IPS-15b (cell line): ENCODE measurements around the gene VSIR.
A peak's percentile ranks its signal among the peaks of the same experiment; 100 is the strongest.

Source experiments
- H3K27me3 ChIP-seq: one replicate; pipeline ENCODE4 v1.6.1; 2013; ENCODE audit warnings: low read length; ENCODE audit not compliant: control insufficient read depth, insufficient read depth
- H3K36me3 ChIP-seq: one replicate; pipeline ENCODE4 v1.6.1; 2013; ENCODE audit warnings: low read length; ENCODE audit not compliant: control insufficient read depth, insufficient read depth
- H3K4me1 ChIP-seq: one replicate; pipeline ENCODE4 v1.6.1; 2013; ENCODE audit warnings: mild to moderate bottlenecking, low read length; ENCODE audit not compliant: control insufficient read depth, insufficient read depth
- H3K4me3 ChIP-seq: one replicate; pipeline ENCODE4 v1.5.1; 2013; ENCODE audit warnings: low read depth, low read length
- H3K9ac ChIP-seq: one replicate; pipeline ENCODE4 v1.6.1; 2013; ENCODE audit warnings: low read depth, mild to moderate bottlenecking, low read length
- H3K9me3 ChIP-seq: one replicate; pipeline ENCODE4 v1.6.1; 2013; ENCODE audit warnings: mild to moderate bottlenecking, low read length; ENCODE audit not compliant: control insufficient read depth, insufficient read depth

The VSIR gene

GRCh38 chr10:71814922-71815411 lies 41.6 kb upstream of the VSIR start:
- Histone ChIP-seq H3K4me1 (no peaks in the 10 kb centered on the region), H3K36me3 (peaks cover 44% of the 10 kb centered on the region), H3K9ac (no peak overlapping the region), H3K9me3 (no peaks in the 10 kb centered on the region), H3K27me3 (no peaks in the 10 kb centered on the region), H3K4me3 (no peak overlapping the region)

- H3K9me3 ChIP-seq: no peaks in the 10 kb centered on the region
- no peaks in the 10 kb centered on the region for H3K27me3 ChIP-seq
- no peak overlapping the region for H3K9ac ChIP-seq
Observed at GRCh38 chr10:71812913-71813590, 39.7 kb upstream of the VSIR start.

DNA sequence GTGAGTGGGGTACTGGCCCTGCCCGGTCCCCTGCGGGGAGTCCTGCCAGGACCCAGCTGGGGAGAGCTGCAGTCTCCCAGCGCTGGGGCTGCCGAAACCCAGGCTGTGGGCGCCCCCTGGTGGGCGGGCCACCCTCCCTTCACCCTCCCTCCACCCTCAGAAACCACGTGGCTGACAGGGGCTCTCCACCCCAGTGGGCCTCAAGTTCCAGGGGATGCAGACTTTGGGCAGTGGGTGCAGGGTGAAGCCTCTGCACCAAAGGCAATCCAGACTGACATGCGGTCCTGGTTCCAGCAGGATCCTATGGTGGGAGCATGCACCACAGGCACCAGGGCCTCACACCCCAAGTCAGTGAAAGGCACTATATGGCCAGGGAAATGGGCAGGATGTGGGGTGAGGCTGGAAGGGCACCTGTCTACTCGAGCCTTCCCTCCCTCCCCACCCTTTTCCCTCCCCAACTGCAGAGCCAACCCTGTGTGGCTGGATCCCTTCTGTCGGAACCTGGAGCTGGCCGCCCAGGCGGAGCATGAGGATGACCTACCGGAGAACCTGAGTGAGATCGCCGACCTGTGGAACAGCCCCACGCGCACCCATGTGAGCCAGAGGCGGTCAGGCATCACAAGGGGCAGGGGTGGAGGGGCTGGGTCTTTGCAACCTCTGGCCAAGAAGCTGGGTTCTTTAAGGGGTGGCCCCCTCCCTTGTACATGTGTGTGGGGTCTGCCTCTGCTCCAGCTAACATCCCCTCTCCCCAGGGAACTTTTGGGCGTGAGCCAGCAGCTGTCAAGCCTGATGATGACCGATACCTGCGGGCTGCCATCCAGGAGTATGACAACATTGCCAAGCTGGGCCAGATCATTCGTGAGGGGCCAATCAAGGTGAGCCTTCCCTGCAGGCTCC lies 38.9 kb upstream of the VSIR start:
- Histone ChIP-seq H3K36me3 (peaks cover 21% of the 10 kb centered on the region), H3K4me1 (no peaks in the 10 kb centered on the region), H3K9ac (no peak overlapping the region), H3K27me3 (no peaks in the 10 kb centered on the region), H3K9me3 (no peaks in the 10 kb centered on the region), H3K4me3 (no peak overlapping the region)

More at GRCh38 chr10:71812913-71813590, 39.7 kb upstream of the VSIR start:
- Histone ChIP-seq H3K36me3 (peaks cover 29% of the 10 kb centered on the region), H3K4me3 (no peak overlapping the region), H3K4me1 (no peaks in the 10 kb centered on the region)

DNA sequence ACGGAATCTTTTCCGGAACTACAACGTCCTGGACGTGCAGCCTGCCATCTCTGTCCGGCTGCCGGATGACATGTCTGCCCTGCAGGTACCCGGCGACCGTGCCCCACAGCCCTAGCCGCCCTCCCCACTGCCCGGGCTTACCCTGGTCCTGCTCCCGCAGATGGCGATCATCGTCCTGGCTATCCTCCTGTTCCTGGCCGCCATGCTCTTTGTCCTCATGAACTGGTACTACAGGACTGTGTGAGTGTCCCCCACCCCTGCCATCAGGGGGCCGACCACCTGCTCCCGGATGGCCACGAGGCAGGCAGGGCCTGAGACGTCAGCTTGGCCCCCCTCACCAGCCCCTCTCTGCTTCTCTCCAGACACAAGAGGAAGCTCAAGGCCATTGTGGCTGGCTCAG lies 38.0 kb upstream of the VSIR start:
- peaks cover 13% of the 10 kb centered on the region for H3K36me3 ChIP-seq
- no peaks in the 10 kb centered on the region for H3K27me3 ChIP-seq
- no peaks in the 10 kb centered on the region for H3K9me3 ChIP-seq
- H3K4me1 ChIP-seq: no peaks in the 10 kb centered on the region
- H3K9ac ChIP-seq: no peak overlapping the region
- no peak overlapping the region for H3K4me3 ChIP-seq

DNA sequence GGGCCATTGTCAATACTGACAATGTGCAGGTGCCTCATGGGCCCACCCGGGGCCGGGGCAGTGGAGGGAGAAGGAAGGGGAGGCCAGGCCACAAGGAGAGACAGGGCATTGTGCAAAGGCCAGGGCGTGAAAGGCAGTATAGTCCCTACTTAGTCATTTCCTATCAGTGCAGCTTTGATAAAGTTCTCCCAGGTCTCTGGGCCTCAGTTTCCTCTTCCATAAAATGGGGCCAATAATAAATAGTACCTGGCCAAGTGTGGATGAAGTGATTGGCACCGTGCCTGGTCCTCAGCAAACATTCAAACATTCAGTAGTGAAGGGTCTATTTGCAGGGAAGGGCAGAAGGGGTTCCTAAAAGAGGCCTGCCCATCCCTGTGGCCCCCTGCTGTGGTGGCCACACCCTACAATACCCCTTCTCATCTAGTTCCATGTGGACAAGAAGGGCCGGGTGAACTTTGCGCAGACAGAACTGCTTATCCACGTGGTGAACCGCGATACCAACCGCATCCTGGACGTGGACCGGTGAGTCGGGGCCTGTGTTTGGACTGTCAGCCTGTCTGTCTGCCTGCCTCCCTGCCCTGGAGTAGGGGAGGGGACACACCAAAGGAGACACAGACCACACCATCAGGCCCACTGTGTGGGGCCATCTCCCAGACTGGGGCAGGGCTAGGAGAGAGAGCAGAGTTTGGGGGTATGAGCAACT lies 36.9 kb upstream of the VSIR start:
- H3K9me3 ChIP-seq: no peaks in the 10 kb centered on the region
- H3K27me3 ChIP-seq: peaks cover 4% of the 10 kb centered on the region
- H3K36me3 ChIP-seq: peaks cover 3% of the 10 kb centered on the region
- peaks cover 3% of the 10 kb centered on the region for H3K4me1 ChIP-seq
- no peak overlapping the region for H3K4me3 ChIP-seq
- H3K9ac ChIP-seq: no peak overlapping the region

DNA sequence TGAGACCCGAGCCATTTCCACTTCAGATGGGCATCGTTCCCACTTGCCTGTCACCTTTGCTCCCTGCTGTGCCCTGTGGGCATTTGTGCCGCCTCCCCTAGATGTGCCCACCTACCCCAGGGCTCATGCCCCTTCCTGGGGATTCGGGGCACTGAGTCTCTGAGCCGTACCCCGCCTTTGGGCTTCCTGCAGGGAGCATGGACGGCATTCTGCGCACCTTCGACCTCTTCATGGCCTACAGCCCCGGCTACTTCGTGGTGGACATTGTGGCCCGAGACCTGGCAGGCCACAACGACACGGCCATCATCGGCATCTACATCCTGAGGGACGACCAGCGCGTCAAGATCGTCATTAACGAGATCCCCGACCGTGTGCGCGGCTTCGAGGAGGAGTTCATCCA lies 36.3 kb upstream of the VSIR start:
- Histone ChIP-seq H3K4me3 (no peak overlapping the region), H3K9me3 (no peaks in the 10 kb centered on the region), H3K9ac (no peak overlapping the region), H3K4me1 (peaks cover 3% of the 10 kb centered on the region), H3K27me3 (peaks cover 10% of the 10 kb centered on the region), H3K36me3 (peaks cover 3% of the 10 kb centered on the region)

DNA sequence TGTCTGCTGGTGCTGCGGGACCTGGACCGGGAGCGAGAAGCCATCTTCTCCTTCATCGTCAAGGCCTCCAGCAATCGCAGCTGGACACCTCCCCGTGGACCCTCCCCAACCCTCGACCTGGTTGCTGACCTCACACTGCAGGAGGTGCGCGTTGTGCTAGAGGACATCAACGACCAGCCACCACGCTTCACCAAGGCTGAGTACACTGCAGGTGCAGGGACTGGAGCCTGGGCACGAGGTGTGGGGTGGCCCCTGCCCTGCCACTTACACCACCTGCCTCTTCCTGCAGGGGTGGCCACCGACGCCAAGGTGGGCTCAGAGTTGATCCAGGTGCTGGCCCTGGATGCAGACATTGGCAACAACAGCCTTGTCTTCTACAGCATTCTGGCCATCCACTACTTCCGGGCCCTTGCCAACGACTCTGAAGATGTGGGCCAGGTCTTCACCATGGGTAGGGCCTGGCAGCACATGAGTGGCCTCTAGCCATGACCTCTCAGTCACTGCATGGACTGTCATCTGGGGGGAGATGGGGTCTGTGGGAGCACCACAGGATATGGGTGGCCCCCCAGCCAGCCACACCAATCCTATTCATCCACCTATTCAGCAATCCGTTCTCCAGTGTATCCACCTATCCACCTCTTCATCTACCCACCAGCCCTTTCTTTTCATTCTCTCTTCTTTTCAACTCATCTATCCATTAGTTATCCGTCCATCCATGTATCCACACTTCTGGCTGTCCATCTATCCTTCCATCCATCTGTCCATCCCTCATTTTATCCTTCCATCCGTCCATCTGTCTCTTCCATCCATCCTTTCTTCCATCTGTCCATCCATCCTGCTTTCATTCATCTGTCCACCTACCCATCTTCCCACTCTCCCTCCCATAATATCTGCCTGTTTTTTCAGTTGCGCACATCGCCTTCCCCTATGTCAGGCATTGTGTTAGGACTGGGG lies 34.5 kb upstream of the VSIR start:
- no peak overlapping the region for H3K4me3 ChIP-seq
- H3K4me1 ChIP-seq: peaks cover 3% of the 10 kb centered on the region
- no peak overlapping the region for H3K9ac ChIP-seq
- peaks cover 3% of the 10 kb centered on the region for H3K36me3 ChIP-seq
- peaks cover 15% of the 10 kb centered on the region for H3K27me3 ChIP-seq
- no peaks in the 10 kb centered on the region for H3K9me3 ChIP-seq

GRCh38 chr10:71806704-71807556 lies 33.6 kb upstream of the VSIR start:
- no peak overlapping the region for H3K9ac ChIP-seq
- H3K4me1 ChIP-seq: peaks cover 3% of the 10 kb centered on the region
- no peak overlapping the region for H3K4me3 ChIP-seq
- peaks cover 15% of the 10 kb centered on the region for H3K27me3 ChIP-seq
- no peaks in the 10 kb centered on the region for H3K9me3 ChIP-seq
- peaks cover 3% of the 10 kb centered on the region for H3K36me3 ChIP-seq

- no peaks in the 10 kb centered on the region for H3K9me3 ChIP-seq
- peak overlapping the region; percentile 55 for H3K4me3 ChIP-seq
- H3K27me3 ChIP-seq: peaks cover 15% of the 10 kb centered on the region
- no peak overlapping the region for H3K9ac ChIP-seq
- H3K4me1 ChIP-seq: peaks cover 3% of the 10 kb centered on the region
- H3K36me3 ChIP-seq: peaks cover 3% of the 10 kb centered on the region
Observed at GRCh38 chr10:71805776-71806703, 32.7 kb upstream of the VSIR start.
